ENCODE data around the gene BTN1A1. TPM values are rescaled to one million over a fixed set of nuclear protein-coding genes. Genes with fewer than 3 reads are reported as not detected.
A peak's percentile ranks its signal among the peaks of the same experiment; 100 is the strongest.

Gene BTN1A1
- total and polyA plus RNA-seq, 9 of the 15 experiments (the other 6 are each of a cell fraction or from before 2014, with no cell fraction given): 0.01 to 0.15 (median 0.06) TPM; not detected in 4

- TF ChIP-seq ZBTB40 (IDR thresholded peaks at IDR 0.05) (peak; percentile 91), ZBTB40 (CRISPR knock-in tag; IDR thresholded peaks at IDR 0.05) (no peak), GATA2 (CRISPR knock-in tag; IDR thresholded peaks at IDR 0.05) (no peak), CC2D1A (IDR thresholded peaks at IDR 0.05) (no peak), NR2C2 (CRISPR knock-in tag; IDR thresholded peaks at IDR 0.05) (no peak), NR2C2 (tag; IDR thresholded peaks at IDR 0.05) (peak; percentile 66), OTX1 (CRISPR knock-in tag; IDR thresholded peaks at IDR 0.05) (0 out of 2 replicates have a peak, but pooled peaks have one; percentile 75), LEF1 (IDR thresholded peaks at IDR 0.05) (no peak), SLC30A9 (CRISPR knock-in tag; IDR thresholded peaks at IDR 0.05) (no peak), EP300 (IDR thresholded peaks at IDR 0.05; ENCODE audit: low read length) (peak; percentile 82), HDAC8 (tag; IDR thresholded peaks at IDR 0.05) (no peak; the same call in 1 of the 2 replicates), ZKSCAN8 (CRISPR knock-in tag; IDR thresholded peaks at IDR 0.05) (no peak), RBM39 (optimal IDR thresholded peaks at IDR 0.05; ENCODE audit: low read depth, low read length) (peak; percentile 46), RFX7 (CRISPR knock-in tag; IDR thresholded peaks at IDR 0.05) (no peak), ESRRA (IDR thresholded peaks at IDR 0.05; ENCODE audit: borderline replicate concordance, low read depth) (peak; percentile 83), PHB2 (IDR thresholded peaks at IDR 0.05; ENCODE audit: low read depth) (no peak), SMAD1 (IDR thresholded peaks at IDR 0.05; ENCODE audit: low read depth, low read length, partially characterized antibody) (no peak), MLLT1 (IDR thresholded peaks at IDR 0.05) (peak in 1 of 2 experiments; percentile 16; a peak in 1 of 4 replicates), ZNF408 (CRISPR knock-in tag; IDR thresholded peaks at IDR 0.05; ENCODE audit: low read depth) (no peak)
These were observed 32.8 kb downstream of the BTN1A1 start (continued) for GRCh38 chr6:26532699-26533531.
